HepG2 (cell line): ENCODE measurements around the gene MMP28. TPM values are rescaled to one million over a fixed set of nuclear protein-coding genes. Genes with fewer than 3 reads are reported as not detected.

Source experiments
- AHR ChIP-seq: IDR thresholded peaks from 2 replicates; pipeline ENCODE4 v1.6.1; 2018; ENCODE audit warnings: missing genetic modification reagents, missing compliant biosample characterization
- BORCS8-MEF2B ChIP-seq: sonication (generic); formaldehyde crosslinking; IDR thresholded peaks from 2 replicates; pipeline ENCODE4 v1.8.0; 2022; ENCODE audit warnings: mild to moderate bottlenecking, missing genetic modification reagents
- HCFC1 ChIP-seq: fragments of 150-350 bp; IDR thresholded peaks from 2 replicates; pipeline ENCODE4 v1.6.1; 2014; ENCODE audit warnings: low read depth, low read length
- HOXA9 ChIP-seq: sonication (generic); formaldehyde crosslinking; IDR thresholded peaks from 2 replicates; pipeline ENCODE4 v1.8.1; 2022; ENCODE audit warnings: missing genetic modification reagents, mild to moderate bottlenecking, moderate library complexity, borderline replicate concordance
- JUNB ChIP-seq: sonication (generic); formaldehyde crosslinking; IDR thresholded peaks from 2 replicates; pipeline ENCODE4 v1.8.0; 2022; ENCODE audit warnings: missing genetic modification reagents, mild to moderate bottlenecking, borderline replicate concordance
- MTA3 ChIP-seq: sonication (generic); formaldehyde crosslinking; IDR thresholded peaks from 2 replicates; pipeline ENCODE4 v1.4.0; 2020; ENCODE audit warnings: missing genetic modification reagents
- NFIC ChIP-seq: IDR thresholded peaks from 2 replicates; pipeline ENCODE4 v1.6.1; 2012; ENCODE audit warnings: mild to moderate bottlenecking, low read length, inconsistent platforms
- REXO4 ChIP-seq: sonication (generic); formaldehyde crosslinking; IDR thresholded peaks from 2 replicates; pipeline ENCODE4 v1.8.0; 2022; ENCODE audit warnings: missing genetic modification reagents, mild to moderate bottlenecking, borderline replicate concordance
- RFX5 ChIP-seq: IDR thresholded peaks from 2 replicates; pipeline ENCODE4 v1.6.1; 2011; ENCODE audit warnings: low read depth, low read length, improper control_type of control experiment
- SIN3B ChIP-seq: fragments of 150-350 bp; IDR thresholded peaks from 2 replicates; pipeline ENCODE4 v1.6.1; 2014; ENCODE audit warnings: low read length
- SMAD3 ChIP-seq: sonication (generic); formaldehyde crosslinking; IDR thresholded peaks from 2 replicates; pipeline ENCODE4 v1.4.0; 2020; ENCODE audit warnings: missing genetic modification reagents
- SRY ChIP-seq: sonication (generic); formaldehyde crosslinking; IDR thresholded peaks from 2 replicates; pipeline ENCODE4 v1.8.0; 2022; ENCODE audit warnings: mild to moderate bottlenecking, missing genetic modification reagents
- TBX2 ChIP-seq: sonication (generic); formaldehyde crosslinking; IDR thresholded peaks from 2 replicates; pipeline ENCODE4 v1.5.0; 2020; ENCODE audit warnings: missing genetic modification reagents, mild to moderate bottlenecking, borderline replicate concordance
- ZNF253 ChIP-seq: sonication (generic); formaldehyde crosslinking; IDR thresholded peaks from 2 replicates; pipeline ENCODE4 v1.8.0; 2022; ENCODE audit warnings: mild to moderate bottlenecking, missing genetic modification reagents, borderline replicate concordance
- ZNF30 ChIP-seq: sonication (generic); formaldehyde crosslinking; IDR thresholded peaks from 2 replicates; pipeline ENCODE4 v1.5.0; 2020; ENCODE audit warnings: mild to moderate bottlenecking, missing genetic modification reagents
- ZNF546 ChIP-seq: sonication (generic); formaldehyde crosslinking; conservative IDR thresholded peaks from 2 replicates; pipeline ENCODE4 v1.8.1; 2023; ENCODE audit warnings: mild to moderate bottlenecking, missing genetic modification reagents
- ZNF563 ChIP-seq: sonication (generic); formaldehyde crosslinking; IDR thresholded peaks from 2 replicates; pipeline ENCODE4 v1.8.0; 2022; ENCODE audit warnings: mild to moderate bottlenecking, moderate library complexity, missing genetic modification reagents
- ZNF772 ChIP-seq: sonication (generic); formaldehyde crosslinking; IDR thresholded peaks from 2 replicates; pipeline ENCODE4 v1.5.0; 2020; ENCODE audit warnings: mild to moderate bottlenecking, missing genetic modification reagents
- ZSCAN21 ChIP-seq: sonication (generic); formaldehyde crosslinking; IDR thresholded peaks from 2 replicates; pipeline ENCODE4 v1.8.0; 2022; ENCODE audit warnings: mild to moderate bottlenecking, missing genetic modification reagents, moderate library complexity, borderline replicate concordance
- ZZZ3 ChIP-seq: sonication (generic); formaldehyde crosslinking; IDR thresholded peaks from 2 replicates; pipeline ENCODE4 v1.4.0; 2020; ENCODE audit warnings: missing genetic modification reagents, mild to moderate bottlenecking, borderline replicate concordance
- polyA plus RNA-seq, 8 experiments: library from polyadenylated mRNA; depleted of rRNA in 3 of 8; stranded (reverse) in 7 of 8; unstranded in 1 of 8; fragments of >200 nt; fragmentation: Illumina TruSeq in 4 of 8; extraction: Trizol in 4 of 8; gene quantifications; 2 replicates each; pipeline versions ENCODE4 v1.2.1 to v1.2.3, GENCODE V29; 2011 to 2016; ENCODE audit warnings: low read depth in 4 of 8, missing spikeins in 1 of 8, mixed read lengths in 1 of 8; ENCODE audit not compliant: insufficient read depth in 1 of 8
- total RNA-seq, 5 experiments: library from RNA; depleted of rRNA; stranded (reverse); fragments of >200 nt; fragmentation: Illumina TruSeq; extraction: Trizol; gene quantifications; 2 replicates each; pipeline ENCODE4 v1.2.3, GENCODE V29; 2016; ENCODE audit warnings: low read depth in 1 of 5
- TF ChIP-seq, protein P1 (sequence below): sonication (generic); formaldehyde crosslinking; IDR thresholded peaks from 2 replicates; pipeline ENCODE4 v1.4.0; 2020; ENCODE audit warnings: missing genetic modification reagents, borderline replicate concordance
- TF ChIP-seq, protein P2 (sequence below), 2 experiments: sonication (generic) in 1 of 2; formaldehyde crosslinking in 1 of 2; IDR thresholded peaks; 2 replicates each; pipeline versions ENCODE4 v1.4.0 to v1.6.1; 2018 to 2020; ENCODE audit warnings: missing genetic modification reagents in 2 of 2, borderline replicate concordance in 1 of 2, low read depth in 1 of 2, mild to moderate bottlenecking in 1 of 2, missing biosample characterization in 1 of 2

Gene MMP28
- total and polyA plus RNA-seq, 2 of the 13 experiments (the other 11 are each of a cell fraction or from before 2014, with no cell fraction given): not detected

DNA sequence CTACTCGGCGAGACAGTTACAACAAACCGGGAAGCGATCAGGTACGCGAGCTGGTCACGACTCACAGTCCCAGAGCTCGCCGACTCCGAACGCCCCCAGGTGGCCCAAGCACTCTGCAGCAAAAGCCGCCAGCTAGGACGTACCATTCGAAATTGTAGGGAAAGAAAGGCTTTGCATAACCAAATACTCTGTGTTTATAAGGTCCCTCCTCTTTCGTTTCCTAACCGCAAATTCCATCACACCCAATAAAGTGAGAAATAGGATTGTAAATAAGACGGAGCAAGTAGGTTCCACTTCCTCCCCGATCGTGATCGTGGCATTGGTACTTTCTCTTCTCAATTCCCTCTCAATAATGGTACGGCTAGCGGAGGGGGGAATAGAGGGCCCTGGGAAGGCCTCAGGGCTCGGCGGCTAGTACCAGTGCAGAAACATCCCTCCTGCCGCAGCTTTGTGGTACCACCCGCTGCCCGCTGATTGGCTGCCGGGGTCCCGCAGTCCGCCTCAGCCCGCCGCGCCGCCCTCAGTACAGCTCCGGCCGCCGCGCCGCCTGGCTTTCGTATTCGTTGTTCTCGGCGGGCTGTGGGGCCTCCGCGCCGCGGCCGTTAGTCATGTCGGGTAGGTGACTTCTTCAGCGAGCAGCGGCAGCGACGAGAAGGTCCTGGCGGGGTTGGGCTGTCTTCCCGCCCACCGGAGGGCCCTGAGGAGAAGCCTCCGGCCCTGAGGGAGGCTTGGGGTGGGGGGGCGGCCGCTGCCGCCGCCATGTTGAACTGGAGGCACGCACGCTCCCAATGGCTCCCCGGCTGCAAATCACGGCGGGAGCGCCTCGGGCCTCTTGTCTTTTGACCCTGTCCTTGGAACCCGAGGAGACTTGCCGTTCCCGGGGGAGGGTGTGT lies 13.8 kb upstream of the MMP28 start, which contains the start of gene TAF15 (continued):
- TF ChIP-seq NFIC (peak; percentile 71; the same call in 1 of the 2 replicates), HCFC1 (peak; percentile 19; the same call in 1 of the 2 replicates), SMAD3 (CRISPR knock-in tag) (peak; percentile 26; the same call in 1 of the 2 replicates), ZNF30 (CRISPR knock-in tag) (0 out of 2 replicates have a peak, but pooled peaks have one; percentile 51), ZSCAN21 (CRISPR knock-in tag) (peak; percentile 81), REXO4 (CRISPR knock-in tag) (0 out of 2 replicates have a peak, but pooled peaks have one; percentile 44), TBX2 (CRISPR knock-in tag) (peak; percentile 67; the same call in 1 of the 2 replicates), HOXA9 (CRISPR knock-in tag) (peak; percentile 81), ZNF563 (peak; percentile 93), AHR (CRISPR knock-in tag) (peak; percentile 65; the same call in 1 of the 2 replicates), SIN3B (peak; percentile 41; the same call in 1 of the 2 replicates), JUNB (peak; percentile 18; the same call in 1 of the 2 replicates), MTA3 (0 out of 2 replicates have a peak, but pooled peaks have one; percentile 48), ZNF546 (CRISPR knock-in tag) (peak; percentile 90; the same call in 1 of the 2 replicates), ZNF772 (CRISPR knock-in tag) (peak; percentile 66; the same call in 1 of the 2 replicates), BORCS8-MEF2B (CRISPR knock-in tag) (peak; percentile 73; the same call in 1 of the 2 replicates), ZZZ3 (CRISPR knock-in tag) (peak; percentile 67; the same call in 1 of the 2 replicates), RFX5 (no peak; the same call in 1 of the 2 replicates), ZNF253 (CRISPR knock-in tag) (0 out of 2 replicates have a peak, but pooled peaks have one; percentile 84), SRY (CRISPR knock-in tag) (peak; percentile 77; the same call in 1 of the 2 replicates)
- TF ChIP-seq, protein P1, sequence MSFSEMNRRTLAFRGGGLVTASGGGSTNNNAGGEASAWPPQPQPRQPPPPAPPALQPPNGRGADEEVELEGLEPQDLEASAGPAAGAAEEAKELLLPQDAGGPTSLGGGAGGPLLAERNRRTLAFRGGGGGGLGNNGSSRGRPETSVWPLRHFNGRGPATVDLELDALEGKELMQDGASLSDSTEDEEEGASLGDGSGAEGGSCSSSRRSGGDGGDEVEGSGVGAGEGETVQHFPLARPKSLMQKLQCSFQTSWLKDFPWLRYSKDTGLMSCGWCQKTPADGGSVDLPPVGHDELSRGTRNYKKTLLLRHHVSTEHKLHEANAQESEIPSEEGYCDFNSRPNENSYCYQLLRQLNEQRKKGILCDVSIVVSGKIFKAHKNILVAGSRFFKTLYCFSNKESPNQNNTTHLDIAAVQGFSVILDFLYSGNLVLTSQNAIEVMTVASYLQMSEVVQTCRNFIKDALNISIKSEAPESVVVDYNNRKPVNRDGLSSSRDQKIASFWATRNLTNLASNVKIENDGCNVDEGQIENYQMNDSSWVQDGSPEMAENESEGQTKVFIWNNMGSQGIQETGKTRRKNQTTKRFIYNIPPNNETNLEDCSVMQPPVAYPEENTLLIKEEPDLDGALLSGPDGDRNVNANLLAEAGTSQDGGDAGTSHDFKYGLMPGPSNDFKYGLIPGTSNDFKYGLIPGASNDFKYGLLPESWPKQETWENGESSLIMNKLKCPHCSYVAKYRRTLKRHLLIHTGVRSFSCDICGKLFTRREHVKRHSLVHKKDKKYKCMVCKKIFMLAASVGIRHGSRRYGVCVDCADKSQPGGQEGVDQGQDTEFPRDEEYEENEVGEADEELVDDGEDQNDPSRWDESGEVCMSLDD (CRISPR knock-in tag): no peak
- TF ChIP-seq, protein P2, sequence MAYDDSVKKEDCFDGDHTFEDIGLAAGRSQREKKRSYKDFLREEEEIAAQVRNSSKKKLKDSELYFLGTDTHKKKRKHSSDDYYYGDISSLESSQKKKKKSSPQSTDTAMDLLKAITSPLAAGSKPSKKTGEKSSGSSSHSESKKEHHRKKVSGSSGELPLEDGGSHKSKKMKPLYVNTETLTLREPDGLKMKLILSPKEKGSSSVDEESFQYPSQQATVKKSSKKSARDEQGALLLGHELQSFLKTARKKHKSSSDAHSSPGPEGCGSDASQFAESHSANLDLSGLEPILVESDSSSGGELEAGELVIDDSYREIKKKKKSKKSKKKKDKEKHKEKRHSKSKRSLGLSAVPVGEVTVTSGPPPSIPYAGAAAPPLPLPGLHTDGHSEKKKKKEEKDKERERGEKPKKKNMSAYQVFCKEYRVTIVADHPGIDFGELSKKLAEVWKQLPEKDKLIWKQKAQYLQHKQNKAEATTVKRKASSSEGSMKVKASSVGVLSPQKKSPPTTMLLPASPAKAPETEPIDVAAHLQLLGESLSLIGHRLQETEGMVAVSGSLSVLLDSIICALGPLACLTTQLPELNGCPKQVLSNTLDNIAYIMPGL (CRISPR knock-in tag; IDR thresholded peaks at IDR 0.05; ENCODE audit: borderline replicate concordance in 1 of 2, low read depth in 1 of 2): peak; percentile 77 to 83
